GM13976 (cell line): ENCODE data around the gene AMPD1.

Experiments used
- DNase-seq: peaks from one replicate; pipeline ENCODE4 v3.0.0; 2012; ENCODE audit warnings: low spot score
- in situ Hi-C: fragments of 300-500 bp; cut with MboI; formaldehyde crosslinking; loops from one replicate; pipeline ENCODE4 v1.12.0; 2022; ENCODE audit warnings: low sequenced_read_pairs, mixed read lengths, inconsistent platforms; ENCODE audit not compliant: unreplicated experiment
- TF ChIP-seq, protein P1 (sequence below): IDR thresholded peaks from 2 replicates; pipeline ENCODE4 v1.5.1; 2012; ENCODE audit warnings: borderline replicate concordance, mild to moderate bottlenecking; ENCODE audit not compliant: insufficient read depth; ENCODE audit errors: extremely low read depth, missing control alignments, control extremely low read depth

Gene AMPD1

GRCh38 chr1:114718661-114719423 lies 23.5 kb upstream of the AMPD1 start:
- in situ Hi-C loops: no loop called here
- TF ChIP-seq, protein P1, sequence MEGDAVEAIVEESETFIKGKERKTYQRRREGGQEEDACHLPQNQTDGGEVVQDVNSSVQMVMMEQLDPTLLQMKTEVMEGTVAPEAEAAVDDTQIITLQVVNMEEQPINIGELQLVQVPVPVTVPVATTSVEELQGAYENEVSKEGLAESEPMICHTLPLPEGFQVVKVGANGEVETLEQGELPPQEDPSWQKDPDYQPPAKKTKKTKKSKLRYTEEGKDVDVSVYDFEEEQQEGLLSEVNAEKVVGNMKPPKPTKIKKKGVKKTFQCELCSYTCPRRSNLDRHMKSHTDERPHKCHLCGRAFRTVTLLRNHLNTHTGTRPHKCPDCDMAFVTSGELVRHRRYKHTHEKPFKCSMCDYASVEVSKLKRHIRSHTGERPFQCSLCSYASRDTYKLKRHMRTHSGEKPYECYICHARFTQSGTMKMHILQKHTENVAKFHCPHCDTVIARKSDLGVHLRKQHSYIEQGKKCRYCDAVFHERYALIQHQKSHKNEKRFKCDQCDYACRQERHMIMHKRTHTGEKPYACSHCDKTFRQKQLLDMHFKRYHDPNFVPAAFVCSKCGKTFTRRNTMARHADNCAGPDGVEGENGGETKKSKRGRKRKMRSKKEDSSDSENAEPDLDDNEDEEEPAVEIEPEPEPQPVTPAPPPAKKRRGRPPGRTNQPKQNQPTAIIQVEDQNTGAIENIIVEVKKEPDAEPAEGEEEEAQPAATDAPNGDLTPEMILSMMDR: no peak
- no peak for DNase-seq

GRCh38 chr1:114716304-114717170 lies 21.2 kb upstream of the AMPD1 start, which contains the start of gene NRAS:
Gene NRAS (minus strand): TSS chr1:114716771. CDS start chr1:114716160, 611 bp downstream.
- peak; percentile 93 for DNase-seq
- TF ChIP-seq, protein P1: no peak
- in situ Hi-C loops: no loop called here

DNA sequence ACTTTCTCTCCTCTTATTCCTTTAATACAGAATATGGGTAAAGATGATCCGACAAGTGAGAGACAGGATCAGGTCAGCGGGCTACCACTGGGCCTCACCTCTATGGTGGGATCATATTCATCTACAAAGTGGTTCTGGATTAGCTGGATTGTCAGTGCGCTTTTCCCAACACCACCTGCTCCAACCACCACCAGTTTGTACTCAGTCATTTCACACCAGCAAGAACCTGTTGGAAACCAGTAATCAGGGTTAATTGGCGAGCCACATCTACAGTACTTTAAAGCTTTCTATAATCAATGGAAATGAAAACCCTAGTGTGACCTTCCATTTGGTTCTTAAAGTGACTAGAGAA lies 20.6 kb upstream of the AMPD1 start:
- no peak for DNase-seq
- TF ChIP-seq, protein P1: no peak
- in situ Hi-C loops: no loop called here

GRCh38 chr1:114712977-114713376 lies 17.6 kb upstream of the AMPD1 start:
- no peak for DNase-seq
- TF ChIP-seq, protein P1: no peak
- in situ Hi-C loops: no loop called here

GRCh38 chr1:114710360-114710759 lies 15.0 kb upstream of the AMPD1 start:
- no peak for DNase-seq
- in situ Hi-C loops: no loop called here
- TF ChIP-seq, protein P1: no peak

GRCh38 chr1:114707604-114708003 lies 12.3 kb upstream of the AMPD1 start:
- no peak for DNase-seq
- TF ChIP-seq, protein P1: no peak
- in situ Hi-C loops: no loop called here
